ENCODE measurements around the gene HOXC5.

The HOXC5 gene

GRCh38 chr12:54018468-54018984 lies 14.3 kb upstream of the HOXC5 start:
- in situ Hi-C loops (cut with MboI; ENCODE audit: low sequenced_read_pairs) = no loop called here

DNA sequence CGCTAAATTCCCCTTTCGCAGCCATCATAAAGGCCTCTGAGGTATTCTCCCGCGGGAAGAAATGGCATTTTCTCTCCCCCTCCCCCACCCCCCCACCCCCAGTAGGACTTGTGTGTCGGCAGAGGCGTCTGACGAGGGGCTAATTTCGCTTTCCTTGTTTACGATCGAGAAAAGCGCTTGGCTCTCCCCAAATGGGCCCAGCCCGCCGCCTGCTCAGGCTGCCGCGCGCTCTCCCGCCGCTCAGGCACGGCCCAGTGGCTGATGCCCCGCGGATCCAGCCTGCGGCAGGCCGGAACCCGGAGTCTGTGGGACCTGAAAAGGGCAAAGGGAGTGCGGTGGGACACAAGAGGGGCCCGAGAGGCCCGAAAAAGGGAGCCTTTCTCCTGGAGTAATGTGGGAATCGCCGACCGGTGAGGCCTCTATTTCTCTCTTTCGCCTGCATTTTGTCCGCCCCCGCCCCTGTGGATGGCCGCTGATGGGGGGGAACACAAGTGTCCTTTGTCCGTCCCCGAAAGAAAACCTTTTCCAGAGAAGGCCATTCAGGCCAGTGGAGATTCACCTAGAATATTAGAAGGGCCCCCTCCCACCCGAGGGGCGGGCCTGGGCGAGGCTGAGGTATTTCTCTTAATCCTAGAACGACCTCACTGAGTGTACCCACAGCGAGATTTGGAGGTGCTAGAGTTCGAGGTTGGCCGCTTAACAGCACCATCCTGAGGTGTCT lies 13.6 kb upstream of the HOXC5 start:
- in situ Hi-C loops (cut with MboI; ENCODE audit: low sequenced_read_pairs) = no loop called here

DNA sequence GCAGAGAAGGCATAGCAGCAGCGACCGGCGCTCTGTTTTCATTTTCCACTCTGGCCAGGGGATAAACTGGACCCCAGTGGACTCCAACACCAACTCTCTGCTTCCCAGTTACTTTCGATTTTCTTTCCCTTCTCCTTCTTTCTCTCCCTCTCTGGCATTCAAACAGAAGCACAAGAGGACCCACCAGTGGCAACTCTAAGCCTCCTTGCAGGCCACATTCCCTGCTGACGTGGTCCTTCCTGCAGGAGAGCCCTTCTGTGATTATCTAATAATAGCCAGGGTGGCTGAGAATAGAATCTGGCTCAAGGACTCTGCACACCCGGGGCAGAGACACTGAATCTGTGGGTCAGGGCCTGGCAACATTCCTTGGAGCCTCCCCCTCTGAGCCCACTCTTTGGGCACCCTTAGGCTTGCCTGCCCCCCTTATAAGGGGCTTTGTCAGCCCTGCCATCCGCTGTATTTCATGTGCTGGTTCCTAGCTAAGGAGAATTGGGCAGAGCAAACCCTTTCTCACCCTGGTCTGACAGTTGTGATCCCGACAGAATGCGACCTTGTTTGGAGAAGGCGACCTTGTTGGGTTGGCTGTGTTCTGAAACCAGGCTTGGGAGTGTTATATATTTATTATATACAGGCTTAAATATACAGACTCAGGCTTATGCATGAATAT lies 12.8 kb upstream of the HOXC5 start:
- in situ Hi-C loops (cut with MboI; ENCODE audit: low sequenced_read_pairs) = loop anchor here (10.0 kb wide), 1 partner anchor 175 kb away; no protein-coding TSS in a partner anchor

DNA sequence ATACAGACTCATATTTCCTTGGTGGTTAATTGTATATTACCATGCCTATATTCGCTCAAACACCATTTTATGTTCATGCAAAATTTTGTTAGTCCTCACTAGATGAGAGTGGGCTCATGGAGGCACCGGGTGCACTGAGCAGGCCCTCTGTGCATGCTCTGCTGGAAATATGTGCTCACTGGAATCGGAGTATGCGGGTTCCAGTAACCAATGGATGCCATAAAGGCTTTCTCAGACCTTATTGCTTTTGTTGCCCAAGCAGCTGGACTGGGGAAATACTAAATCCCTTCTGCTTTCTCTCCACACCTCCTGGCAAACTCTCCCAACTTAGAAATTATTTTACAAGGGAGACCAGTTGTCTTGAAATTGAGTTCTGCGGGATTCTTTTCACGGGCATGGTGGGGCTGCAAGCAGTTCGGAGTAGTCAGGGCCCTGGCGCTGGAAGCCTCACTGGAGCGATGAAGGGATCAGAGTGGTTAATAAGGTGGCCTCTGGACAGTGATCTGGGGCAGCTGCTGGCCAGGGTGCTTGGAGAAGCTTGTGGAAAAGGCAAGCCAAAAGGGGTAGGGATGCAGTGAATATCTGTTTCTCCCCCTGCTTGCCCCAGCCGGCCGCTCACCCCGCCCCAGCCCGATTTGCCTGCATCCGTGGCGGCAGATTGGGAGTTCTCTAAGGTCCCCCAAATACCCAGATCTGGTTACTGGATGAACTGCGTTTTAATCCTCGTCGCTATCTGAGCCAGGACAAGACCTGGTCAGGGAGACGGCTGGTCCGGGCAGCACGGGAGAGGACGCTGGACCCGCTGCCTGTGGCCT lies 12.1 kb upstream of the HOXC5 start:
- in situ Hi-C loops (cut with MboI; ENCODE audit: low sequenced_read_pairs) = loop anchor here (10.0 kb wide), 1 partner anchor 174 kb away; no protein-coding TSS in a partner anchor

- in situ Hi-C loops (cut with MboI; ENCODE audit: low sequenced_read_pairs) = loop anchor here (10.0 kb wide), 1 partner anchor 173 kb away; no protein-coding TSS in a partner anchor
Observed at GRCh38 chr12:54021432-54022013, 11.3 kb upstream of the HOXC5 start.

GRCh38 chr12:54022960-54023884 lies 9.6 kb upstream of the HOXC5 start:
- in situ Hi-C loops (cut with MboI; ENCODE audit: low sequenced_read_pairs) = loop anchor here (10.0 kb wide), 1 partner anchor 172 kb away; no protein-coding TSS in a partner anchor

DNA sequence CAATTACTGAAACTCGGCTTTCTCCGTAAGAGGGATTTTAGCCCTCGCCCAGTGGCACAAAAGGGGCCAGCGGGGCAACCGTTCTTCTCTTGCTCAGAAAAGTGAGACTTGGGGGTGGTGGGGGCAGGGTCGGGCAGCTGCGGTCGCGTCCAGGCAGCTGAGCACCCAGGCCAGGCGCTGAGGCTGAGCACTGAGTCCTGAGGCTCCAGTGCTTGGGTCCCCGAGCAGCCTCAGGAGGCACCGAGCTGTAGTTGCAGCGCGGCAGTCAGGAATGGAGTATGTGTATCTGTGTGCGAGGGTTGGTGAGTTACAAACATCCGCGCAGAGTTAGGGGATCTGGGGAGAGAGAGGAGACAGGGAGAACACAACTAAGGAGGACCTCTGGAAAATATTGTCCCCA lies 8.7 kb upstream of the HOXC5 start:
- in situ Hi-C loops (cut with MboI; ENCODE audit: low sequenced_read_pairs) = loop anchor here (10.0 kb wide), 1 partner anchor 171 kb away; no protein-coding TSS in a partner anchor

- in situ Hi-C loops (cut with MboI; ENCODE audit: low sequenced_read_pairs) = loop anchor here (10.0 kb wide), 1 partner anchor 170 kb away; no protein-coding TSS in a partner anchor
Observed at GRCh38 chr12:54024581-54025305, 8.1 kb upstream of the HOXC5 start.

DNA sequence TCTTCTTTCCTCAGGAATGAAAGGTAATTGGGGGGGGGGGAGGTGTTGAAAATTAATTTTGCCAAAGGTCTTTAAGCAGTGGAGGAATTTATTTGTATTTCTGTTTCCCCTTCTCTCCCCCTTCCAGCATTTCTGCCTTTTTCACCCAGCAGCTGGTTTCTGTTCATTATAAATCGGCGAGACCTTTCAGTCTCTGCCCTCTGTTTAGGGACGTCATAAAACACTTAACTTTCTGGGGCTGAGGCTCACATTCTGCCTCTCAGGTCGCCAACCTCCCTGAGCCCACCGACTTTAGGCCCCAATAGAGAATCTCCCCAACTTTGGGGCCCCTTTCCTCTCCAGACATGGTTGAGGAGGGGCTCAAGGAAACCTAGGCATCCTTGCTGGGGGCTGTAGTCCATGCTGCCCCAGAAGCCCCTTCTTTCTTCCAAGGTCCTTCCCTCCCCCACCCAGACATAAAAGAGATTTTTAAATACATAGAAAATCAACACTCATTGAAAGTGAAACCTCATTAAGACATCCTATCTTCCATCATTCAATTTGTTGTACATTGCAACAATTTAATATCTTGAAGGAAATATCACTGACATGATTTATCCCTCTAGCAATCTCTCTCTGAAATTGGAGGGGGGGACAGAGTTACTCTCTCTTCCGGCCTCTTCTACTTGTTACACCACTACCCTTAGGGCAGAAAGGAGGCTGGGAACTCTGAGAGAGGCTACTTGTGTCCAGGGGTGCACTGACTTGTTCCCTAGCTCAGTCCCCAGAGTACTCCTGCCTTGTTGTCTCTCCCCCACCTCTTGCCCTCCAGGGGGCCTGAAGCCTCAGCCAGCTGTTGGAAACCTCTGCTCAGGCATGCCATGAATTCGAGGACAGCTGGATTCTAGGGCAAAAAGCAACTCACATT lies 7.1 kb upstream of the HOXC5 start:
- in situ Hi-C loops (cut with MboI; ENCODE audit: low sequenced_read_pairs) = loop anchor here (10.0 kb wide), 1 partner anchor 169 kb away; no protein-coding TSS in a partner anchor

- in situ Hi-C loops (cut with MboI; ENCODE audit: low sequenced_read_pairs) = loop anchor here (10.0 kb wide), 1 partner anchor 168 kb away; no protein-coding TSS in a partner anchor
Observed at GRCh38 chr12:54026640-54027441, 6.0 kb upstream of the HOXC5 start.

- in situ Hi-C loops (cut with MboI; ENCODE audit: low sequenced_read_pairs) = loop anchor here (10.0 kb wide), 1 partner anchor 167 kb away; no protein-coding TSS in a partner anchor
Observed at GRCh38 chr12:54027442-54027786, 5.4 kb upstream of the HOXC5 start.

DNA sequence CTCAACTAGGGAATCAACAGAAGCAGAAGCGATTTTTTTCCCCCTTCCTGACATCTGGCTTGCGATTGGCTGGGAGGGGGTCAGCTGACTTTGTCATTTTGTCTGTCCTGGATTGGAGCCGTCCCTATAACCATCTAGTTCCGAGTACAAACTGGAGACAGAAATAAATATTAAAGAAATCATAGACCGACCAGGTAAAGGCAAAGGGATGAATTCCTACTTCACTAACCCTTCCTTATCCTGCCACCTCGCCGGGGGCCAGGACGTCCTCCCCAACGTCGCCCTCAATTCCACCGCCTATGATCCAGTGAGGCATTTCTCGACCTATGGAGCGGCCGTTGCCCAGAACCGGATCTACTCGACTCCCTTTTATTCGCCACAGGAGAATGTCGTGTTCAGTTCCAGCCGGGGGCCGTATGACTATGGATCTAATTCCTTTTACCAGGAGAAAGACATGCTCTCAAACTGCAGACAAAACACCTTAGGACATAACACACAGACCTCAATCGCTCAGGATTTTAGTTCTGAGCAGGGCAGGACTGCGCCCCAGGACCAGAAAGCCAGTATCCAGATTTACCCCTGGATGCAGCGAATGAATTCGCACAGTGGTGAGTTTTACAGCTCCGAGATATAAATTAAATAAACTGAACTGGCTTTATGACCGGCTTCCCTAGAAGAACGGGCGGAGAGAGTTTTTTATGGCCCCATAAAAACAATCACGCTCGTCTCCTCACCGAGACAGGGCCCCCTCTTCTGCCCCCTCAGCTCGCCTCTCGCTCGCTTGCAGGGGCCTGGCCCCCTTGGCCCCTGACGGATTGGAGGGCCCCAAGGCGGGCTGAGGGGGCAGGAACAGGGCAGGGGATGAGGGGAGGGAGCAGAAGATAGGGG lies 4.3 kb upstream of the HOXC5 start, which contains the start of gene HOXC6:
HOXC6 (plus strand) TSS at position 127 of the 888 bp plus-strand sequence; CDS start at position 209, 82 bp downstream.
- in situ Hi-C loops (cut with MboI; ENCODE audit: low sequenced_read_pairs) = loop anchor here (10.0 kb wide), 1 partner anchor 166 kb away; no protein-coding TSS in a partner anchor

GRCh38 chr12:54029529-54030441 lies 3.1 kb upstream of the HOXC5 start:
- in situ Hi-C loops (cut with MboI; ENCODE audit: low sequenced_read_pairs) = loop anchor here (10.0 kb wide), 1 partner anchor 165 kb away; no protein-coding TSS in a partner anchor

DNA sequence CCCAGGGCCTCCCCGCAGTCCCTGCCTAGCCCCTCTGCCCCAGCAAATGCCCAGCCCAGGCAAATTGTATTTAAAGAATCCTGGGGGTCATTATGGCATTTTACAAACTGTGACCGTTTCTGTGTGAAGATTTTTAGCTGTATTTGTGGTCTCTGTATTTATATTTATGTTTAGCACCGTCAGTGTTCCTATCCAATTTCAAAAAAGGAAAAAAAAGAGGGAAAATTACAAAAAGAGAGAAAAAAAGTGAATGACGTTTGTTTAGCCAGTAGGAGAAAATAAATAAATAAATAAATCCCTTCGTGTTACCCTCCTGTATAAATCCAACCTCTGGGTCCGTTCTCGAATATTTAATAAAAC lies 2.4 kb upstream of the HOXC5 start:
- in situ Hi-C loops (cut with MboI; ENCODE audit: low sequenced_read_pairs) = no loop called here
